Psoas muscle (tissue), 8 donors: ENCODE data around the gene GVQW3. TPM values are rescaled to one million over a fixed set of nuclear protein-coding genes. Genes with fewer than 3 reads are reported as not detected.

Experiments used
- ATAC-seq, 4 donors: fragments of 200-7000 bp; cut with Tn5 transposase; one replicate each; pipeline ENCODE4 v1.9.1; 2020; ENCODE audit warnings: moderate library complexity in 3 of 4, mild to moderate bottlenecking in 2 of 4
- DNase-seq, 2 donors: peaks; one replicate each; pipeline ENCODE4 v3.0.0-alpha.2; 2020
- H3K27ac ChIP-seq: fragments of 200-600 bp; one replicate; pipeline ENCODE4 v1.8.0; 2022
- H3K27me3 ChIP-seq, 3 donors: fragments of 200-600 bp in 1 of 3; one replicate each; pipeline versions ENCODE4 v1.6.1 to v1.8.0; 2013 to 2022; ENCODE audit warnings: low read length in 2 of 3, mild to moderate bottlenecking in 2 of 3, moderate library complexity in 1 of 3; ENCODE audit not compliant: insufficient read depth in 3 of 3
- H3K36me3 ChIP-seq, 2 donors: fragments of 200-600 bp in 1 of 2; one replicate each; pipeline versions ENCODE4 v1.6.1 to v1.8.0; 2013 to 2022; ENCODE audit warnings: low read depth in 1 of 2, mild to moderate bottlenecking in 1 of 2, moderate library complexity in 1 of 2; ENCODE audit not compliant: insufficient read depth in 1 of 2
- H3K4me1 ChIP-seq: fragments of 200-600 bp; one replicate; pipeline ENCODE4 v1.8.0; 2022
- H3K4me3 ChIP-seq: fragments of 200-600 bp; one replicate; pipeline ENCODE4 v1.8.0; 2022; ENCODE audit warnings: mild to moderate bottlenecking
- H3K9me3 ChIP-seq: fragments of 200-600 bp; one replicate; pipeline ENCODE4 v1.8.0; 2022
- CTCF ChIP-seq: fragments of 200-600 bp; IDR thresholded peaks from one replicate; pipeline ENCODE4 v1.8.0; 2022; ENCODE audit warnings: antibody characterized with exemption
- WGBS, 3 donors: extraction: QIAGEN DNeasy Blood & Tissue Kit; methylation state at CpG; one replicate each; pipeline versions ENCODE4 v1.1.6 to v1.1.7; 2013; 5-methylcytosine and 5-hydroxymethylcytosine counted together
- intact Hi-C, 2 donors: fragments of 100-400 bp; cut with DNase I; formaldehyde crosslinking; loops; one replicate each; pipeline versions ENCODE4 v1.11.0 to v1.14.2; 2022
- polyA plus RNA-seq, 3 donors: library from polyadenylated mRNA; stranded (reverse); fragments of 200-250 nt; gene quantifications; one replicate each; pipeline ENCODE4 v1.2.3, GENCODE V29; 2013
- total RNA-seq, 4 donors: library from RNA; stranded (reverse); fragmentation: NEBNext Ultra II Directional in 2 of 4; extraction: Animal tissue kit (Norgen Biotek cat#: 25700) in 2 of 4; gene quantifications; one replicate each; pipeline versions ENCODE4 v1.2.1 to v1.2.4, GENCODE V29; 2021 to 2023
- donor health status: healthy with polysubstance abuse.
- donor health status: DM: no; HTN: no; CAD: no; lungs with moderate emphysema.
- donor health status: Bipolar disorder and iron deficiency.
- donor health status: healthy.
- donor health status: DM: yes; HTN: yes; CAD: no.
- donor health status: DM: no; HTN: no; CAD: no.
- donor health status: DM: no; HTN: no; CAD: no.
- donor health status: DM: yes; HTN: yes; CAD: no.

Gene GVQW3
- total and polyA plus RNA-seq, 7 donors: 0.17 to 2.7 (median 0.48) TPM

- H3K9me3 ChIP-seq: no peaks in the 10 kb centered on the region
- WGBS, 3 donors: 91 to 98% (median 94%) methylated on average over 2 of the region's 2 CpGs
- intact Hi-C loops: no loop called here
- peaks cover 0 to 3% of the 10 kb centered on the region in 2 donors for H3K36me3 ChIP-seq
- no peak for ATAC-seq
- TF ChIP-seq CTCF: no peak
- DNase-seq: no peak
- no peaks in the 10 kb centered on the region for H3K4me1 ChIP-seq
- H3K27ac ChIP-seq: no peak overlapping the region
- no peak overlapping the region for H3K4me3 ChIP-seq
- H3K27me3 ChIP-seq: no peaks in the 10 kb centered on the region
These were observed 7.3 kb downstream of the GVQW3 start for GRCh38 chr11:76388408-76388807.

- TF ChIP-seq CTCF: no peak
- Histone ChIP-seq H3K36me3 (no peaks in the 10 kb centered on the region), H3K9me3 (no peaks in the 10 kb centered on the region), H3K27me3 (no peaks in the 10 kb centered on the region), H3K4me3 (no peak overlapping the region), H3K27ac (no peak overlapping the region), H3K4me1 (no peaks in the 10 kb centered on the region)
- DNase-seq (no peak), ATAC-seq (no peak)
- WGBS, 3 donors: 40 to 47% (median 41%) methylated on average over 6 of the region's 6 CpGs
- intact Hi-C loops: no loop called here
These were observed 9.9 kb downstream of the GVQW3 start for GRCh38 chr11:76391021-76391420.

GRCh38 chr11:76391811-76392475 lies 10.8 kb downstream of the GVQW3 start:
- no peaks in the 10 kb centered on the region for H3K4me1 ChIP-seq
- intact Hi-C loops: no loop called here
- no peaks in the 10 kb centered on the region for H3K27me3 ChIP-seq
- H3K27ac ChIP-seq: no peak overlapping the region
- WGBS, 3 donors: 82 to 85% (median 83%) methylated on average over 7 of the region's 7 CpGs
- no peak overlapping the region for H3K4me3 ChIP-seq
- H3K9me3 ChIP-seq: no peaks in the 10 kb centered on the region
- TF ChIP-seq CTCF: no peak
- no peak for ATAC-seq
- H3K36me3 ChIP-seq: no peaks in the 10 kb centered on the region
- DNase-seq: no peak

DNA sequence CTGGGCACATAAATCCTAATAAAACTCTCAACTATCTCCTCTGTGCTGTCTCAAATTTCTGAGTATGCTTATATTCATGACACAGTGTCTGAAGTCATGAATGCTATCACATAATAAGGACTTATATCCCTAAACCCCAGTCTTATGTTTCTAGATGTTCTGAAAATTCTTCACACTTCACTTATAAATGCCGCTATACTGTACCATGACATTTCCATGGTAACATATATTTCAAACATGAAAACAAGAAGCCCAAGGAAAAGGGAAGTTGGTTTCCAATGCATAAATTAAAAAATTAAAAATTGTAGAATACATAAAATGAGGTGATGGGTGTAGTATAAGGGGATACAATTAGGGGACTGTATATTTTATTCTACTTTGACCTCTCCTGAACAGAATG lies 11.7 kb downstream of the GVQW3 start:
- intact Hi-C loops: no loop called here
- WGBS, 3 donors: 82 to 89% (median 83%) methylated on average over 1 of the region's 1 CpG

More for the DNA sequence above, 11.7 kb downstream of the GVQW3 start:
- ATAC-seq (no peak), DNase-seq (no peak)
- no peaks in the 10 kb centered on the region for H3K27me3 ChIP-seq
- no peak for TF ChIP-seq CTCF
- no peak overlapping the region for H3K27ac ChIP-seq
- H3K9me3 ChIP-seq: no peaks in the 10 kb centered on the region
- H3K4me3 ChIP-seq: no peak overlapping the region
- H3K36me3 ChIP-seq: no peaks in the 10 kb centered on the region
- H3K4me1 ChIP-seq: no peaks in the 10 kb centered on the region
